Activated B cell treated with CpG ODN at 0.5 μM for 24 hours (primary cell): ENCODE results near the gene CHD1. TPM values are rescaled to one million over a fixed set of nuclear protein-coding genes. Genes with fewer than 3 reads are reported as not detected.
"Not testable (repeated sequence)": the region's sequence is repeated elsewhere in the genome, so short reads cannot be mapped to it uniquely, and the experiment has no call there.

ENCODE experiments used
- ATAC-seq: fragments of 200-7000 bp; cut with Tn5 transposase; one replicate; pipeline ENCODE4 v1.10.0; 2021; ENCODE audit warnings: low read depth, mild to moderate bottlenecking, moderate library complexity
- CTCF ChIA-PET: fragments of 350-600 bp; sonication (Branson Sonifier 250); formaldehyde crosslinking; loops from one replicate; lab custom pipeline; 2021; ENCODE audit warnings: antibody characterized with exemption; lab: Charles Lee
- POLR2A ChIA-PET: fragments of 350-600 bp; sonication (Branson Sonifier 250); formaldehyde crosslinking; loops from one replicate; lab custom pipeline; 2021; ENCODE audit warnings: antibody characterized with exemption; lab: Charles Lee
- DNase-seq: peaks from one replicate; pipeline ENCODE4 v3.0.0; 2022
- H3K27ac Mint-ChIP-seq: one replicate; pipeline ENCODE4 v1.8.0; 2020; ENCODE audit warnings: mixed read lengths
- H3K27me3 Mint-ChIP-seq: one replicate; pipeline ENCODE4 v1.8.0; 2021; ENCODE audit warnings: mixed read lengths
- H3K36me3 Mint-ChIP-seq: one replicate; pipeline ENCODE4 v1.8.0; 2021; ENCODE audit warnings: low read depth, mixed read lengths
- H3K4me1 Mint-ChIP-seq: one replicate; pipeline ENCODE4 v1.8.0; 2021; ENCODE audit warnings: mixed read lengths
- H3K4me3 Mint-ChIP-seq: one replicate; pipeline ENCODE4 v1.8.0; 2020; ENCODE audit warnings: mild to moderate bottlenecking, mixed read lengths
- H3K9me3 Mint-ChIP-seq: one replicate; pipeline ENCODE4 v1.8.0; 2020; ENCODE audit warnings: mixed read lengths
- intact Hi-C: fragments of 100-400 bp; cut with micrococcal nuclease; formaldehyde crosslinking; loops from one replicate; pipeline ENCODE4 v1.15.1; 2024
- total RNA-seq: library from RNA; stranded (reverse); gene quantifications from 2 replicates; pipeline ENCODE4 v1.2.3, GENCODE V29; 2022
- TF ChIP-seq, protein P1 (sequence below): fragments of 200-600 bp; IDR thresholded peaks from one replicate; pipeline ENCODE4 v1.8.0; 2022; ENCODE audit warnings: antibody characterized with exemption, mild to moderate bottlenecking

CHD1 gene
- total RNA-seq, 1 donor from 2014 or later: 77.5 TPM

DNA sequence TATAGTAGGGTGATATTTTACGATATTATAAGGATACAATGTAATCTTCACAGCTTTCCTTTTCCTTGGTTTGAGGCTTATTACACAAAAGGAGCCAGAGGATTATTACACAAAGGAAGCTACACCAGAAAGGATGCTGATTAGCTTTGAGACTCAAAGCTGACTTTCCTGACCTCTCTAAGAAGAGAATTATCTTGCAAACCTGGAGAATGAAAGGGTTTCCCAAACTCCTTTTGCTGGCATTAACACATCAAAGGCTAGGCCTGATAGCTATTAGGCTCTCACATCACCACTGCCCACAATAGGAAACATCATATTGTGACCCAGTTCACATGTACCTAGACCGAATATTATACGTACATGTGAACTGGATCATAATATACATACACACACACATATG is 34.2 kb upstream of the CHD1 start:
- H3K4me1 Mint-ChIP-seq: peaks cover 5% of the 10 kb centered on the region
- intact Hi-C loops: no loop called here
- H3K27me3 Mint-ChIP-seq: no peaks in the 10 kb centered on the region
- no peak overlapping the region for H3K27ac Mint-ChIP-seq
- CTCF ChIA-PET: interaction anchor here (0.6 to 1.1 kb wide), 2 partner anchors 59 to 70 kb away, joined by 3 to 4 read pairs; no protein-coding TSS in a partner anchor
- H3K36me3 Mint-ChIP-seq: no peaks in the 10 kb centered on the region
- H3K4me3 Mint-ChIP-seq: no peak overlapping the region
- H3K9me3 Mint-ChIP-seq: no peaks in the 10 kb centered on the region
- DNase-seq: no peak
- POLR2A ChIA-PET: no interaction called here
- ATAC-seq: no peak
- TF ChIP-seq, protein P1, sequence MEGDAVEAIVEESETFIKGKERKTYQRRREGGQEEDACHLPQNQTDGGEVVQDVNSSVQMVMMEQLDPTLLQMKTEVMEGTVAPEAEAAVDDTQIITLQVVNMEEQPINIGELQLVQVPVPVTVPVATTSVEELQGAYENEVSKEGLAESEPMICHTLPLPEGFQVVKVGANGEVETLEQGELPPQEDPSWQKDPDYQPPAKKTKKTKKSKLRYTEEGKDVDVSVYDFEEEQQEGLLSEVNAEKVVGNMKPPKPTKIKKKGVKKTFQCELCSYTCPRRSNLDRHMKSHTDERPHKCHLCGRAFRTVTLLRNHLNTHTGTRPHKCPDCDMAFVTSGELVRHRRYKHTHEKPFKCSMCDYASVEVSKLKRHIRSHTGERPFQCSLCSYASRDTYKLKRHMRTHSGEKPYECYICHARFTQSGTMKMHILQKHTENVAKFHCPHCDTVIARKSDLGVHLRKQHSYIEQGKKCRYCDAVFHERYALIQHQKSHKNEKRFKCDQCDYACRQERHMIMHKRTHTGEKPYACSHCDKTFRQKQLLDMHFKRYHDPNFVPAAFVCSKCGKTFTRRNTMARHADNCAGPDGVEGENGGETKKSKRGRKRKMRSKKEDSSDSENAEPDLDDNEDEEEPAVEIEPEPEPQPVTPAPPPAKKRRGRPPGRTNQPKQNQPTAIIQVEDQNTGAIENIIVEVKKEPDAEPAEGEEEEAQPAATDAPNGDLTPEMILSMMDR: no peak

DNA sequence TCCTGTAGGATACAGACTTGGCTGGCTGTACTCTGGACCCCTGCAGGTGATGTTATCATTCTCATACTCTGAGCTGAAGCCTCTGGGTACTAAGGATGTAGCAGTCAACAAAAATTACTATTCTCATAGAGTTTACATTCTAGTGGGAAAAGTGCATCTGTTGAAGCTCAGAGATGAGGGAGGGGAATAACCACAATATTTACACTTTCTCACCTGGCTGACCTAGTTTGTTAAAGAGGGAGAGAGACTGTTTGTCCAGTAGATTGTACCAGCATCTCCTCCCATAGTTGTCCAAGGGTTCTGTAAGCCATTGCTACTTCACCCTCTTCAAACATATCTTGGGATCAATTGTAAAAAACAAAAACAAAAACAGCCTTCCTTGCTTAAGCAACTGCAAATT is 33.8 kb upstream of the CHD1 start:
- DNase-seq (no peak), ATAC-seq (no peak)
- H3K27ac Mint-ChIP-seq: no peak overlapping the region
- H3K4me1 Mint-ChIP-seq: peaks cover 5% of the 10 kb centered on the region
- POLR2A ChIA-PET: no interaction called here
- TF ChIP-seq, protein P1: no peak
- CTCF ChIA-PET: interaction anchor here (1.1 kb wide), 1 partner anchor 59 kb away, joined by 3 read pairs; no protein-coding TSS in a partner anchor
- no peak overlapping the region for H3K4me3 Mint-ChIP-seq
- intact Hi-C loops: no loop called here
- H3K9me3 Mint-ChIP-seq: no peaks in the 10 kb centered on the region
- H3K27me3 Mint-ChIP-seq: no peaks in the 10 kb centered on the region
- H3K36me3 Mint-ChIP-seq: no peaks in the 10 kb centered on the region

DNA sequence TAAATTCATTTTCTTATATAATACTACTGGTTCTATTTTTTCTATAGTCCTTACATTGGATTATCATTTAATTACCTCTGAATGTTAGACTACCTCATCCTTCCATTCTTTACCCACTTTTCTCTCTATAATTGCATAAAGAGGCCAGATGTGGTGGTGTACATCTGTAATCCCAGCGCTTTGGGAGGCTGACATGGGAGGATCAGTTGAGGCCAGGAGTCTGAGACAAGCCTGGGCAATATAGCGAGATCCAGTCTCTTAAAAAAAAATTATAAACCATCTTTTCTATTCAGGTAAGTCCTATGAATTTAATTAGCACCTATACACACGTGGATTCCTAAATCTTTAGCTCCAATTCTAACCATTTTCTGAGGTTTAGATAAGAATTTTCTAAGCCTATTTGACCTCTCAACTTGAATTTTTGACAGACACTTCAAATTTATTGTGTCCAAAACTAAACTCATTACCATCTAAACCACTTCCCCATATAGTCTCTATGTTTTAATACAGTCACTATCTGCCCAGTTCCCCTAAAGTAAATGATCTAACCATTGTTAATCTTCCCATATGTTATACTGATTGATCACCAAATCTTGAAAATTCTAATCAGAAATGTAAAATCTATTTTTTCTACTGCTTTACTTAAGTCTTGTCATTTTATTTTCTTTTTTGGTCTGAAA is 33.0 kb upstream of the CHD1 start:
- TF ChIP-seq, protein P1: no peak
- H3K9me3 Mint-ChIP-seq: no peaks in the 10 kb centered on the region
- H3K36me3 Mint-ChIP-seq: no peaks in the 10 kb centered on the region
- intact Hi-C loops: no loop called here
- CTCF ChIA-PET: no interaction called here
- no peak for DNase-seq
- no peak overlapping the region for H3K4me3 Mint-ChIP-seq
- H3K4me1 Mint-ChIP-seq: peaks cover 5% of the 10 kb centered on the region
- H3K27me3 Mint-ChIP-seq: no peaks in the 10 kb centered on the region
- ATAC-seq: no peak
- POLR2A ChIA-PET: no interaction called here
- no peak overlapping the region for H3K27ac Mint-ChIP-seq

DNA sequence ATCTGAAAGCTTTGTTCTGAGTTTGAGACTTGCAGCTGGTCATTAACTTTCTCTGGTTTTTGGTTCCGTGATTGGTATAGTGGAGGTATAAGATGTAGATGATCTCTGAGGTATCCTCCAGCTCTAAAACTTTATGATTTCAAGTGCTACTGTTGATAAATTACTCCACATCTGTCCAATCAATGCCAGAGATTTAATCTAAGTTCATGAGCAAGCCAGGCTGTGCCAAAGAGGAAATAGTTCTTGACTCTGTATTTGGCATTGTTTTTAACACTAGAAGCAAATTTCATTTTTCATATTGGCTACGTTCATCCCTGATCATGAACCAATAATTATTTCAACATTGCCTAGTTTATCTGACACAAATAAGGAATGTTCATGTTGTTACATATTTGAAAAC is 28.5 kb upstream of the CHD1 start:
- no peaks in the 10 kb centered on the region for H3K27me3 Mint-ChIP-seq
- H3K4me1 Mint-ChIP-seq: peaks cover 5% of the 10 kb centered on the region
- intact Hi-C loops: no loop called here
- H3K36me3 Mint-ChIP-seq: no peaks in the 10 kb centered on the region
- DNase-seq (no peak), ATAC-seq (no peak)
- TF ChIP-seq, protein P1: no peak
- H3K9me3 Mint-ChIP-seq: no peaks in the 10 kb centered on the region
- no peak overlapping the region for H3K4me3 Mint-ChIP-seq
- POLR2A ChIA-PET: no interaction called here
- CTCF ChIA-PET: no interaction called here
- no peak overlapping the region for H3K27ac Mint-ChIP-seq

DNA sequence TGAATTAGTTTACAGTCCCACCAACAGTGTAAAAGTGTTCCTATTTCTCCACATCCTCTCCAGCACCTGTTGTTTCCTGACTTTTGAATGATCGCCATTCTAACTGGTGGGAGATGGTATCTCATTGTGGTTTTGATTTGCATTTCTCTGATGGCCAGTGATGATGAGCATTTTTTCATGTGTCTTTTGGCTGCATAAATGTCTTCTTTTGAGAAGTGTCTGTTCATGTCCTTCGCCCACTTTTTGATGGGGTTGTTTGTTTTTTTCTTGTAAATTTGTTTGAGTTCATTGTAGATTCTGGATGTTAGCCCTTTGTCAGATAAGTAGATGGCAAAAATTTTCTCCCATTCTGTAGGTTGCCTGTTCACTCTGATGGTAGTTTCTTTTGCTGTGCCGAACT is 27.1 kb upstream of the CHD1 start:
- H3K27me3 Mint-ChIP-seq, POLR2A ChIA-PET, CTCF ChIA-PET, ATAC-seq, H3K4me3 Mint-ChIP-seq, intact Hi-C loops, DNase-seq, H3K36me3 Mint-ChIP-seq, H3K27ac Mint-ChIP-seq, H3K4me1 Mint-ChIP-seq, H3K9me3 Mint-ChIP-seq: not testable (repeated sequence)

DNA sequence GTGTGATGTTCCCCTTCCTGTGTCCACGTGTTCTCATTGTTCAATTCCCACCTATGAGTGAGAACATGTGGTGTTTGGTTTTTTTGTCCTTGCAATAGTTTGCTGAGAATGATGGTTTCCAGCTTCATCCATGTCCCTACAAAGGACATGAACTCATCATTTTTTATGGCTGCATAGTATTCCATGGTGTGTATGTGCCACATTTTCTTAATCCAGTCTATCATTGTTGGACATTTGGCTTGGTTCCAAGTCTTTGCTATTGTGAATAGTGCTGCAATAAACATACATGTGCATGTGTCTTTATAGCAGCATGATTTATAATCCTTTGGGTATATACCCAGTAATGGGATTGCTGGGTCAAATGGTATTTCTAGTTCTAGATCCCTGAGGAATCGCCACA is 26.7 kb upstream of the CHD1 start:
- H3K27me3 Mint-ChIP-seq, CTCF ChIA-PET, H3K4me1 Mint-ChIP-seq, H3K27ac Mint-ChIP-seq, H3K36me3 Mint-ChIP-seq, DNase-seq, H3K9me3 Mint-ChIP-seq, POLR2A ChIA-PET, intact Hi-C loops, H3K4me3 Mint-ChIP-seq, ATAC-seq: not testable (repeated sequence)
